HepG2 (cell line): ENCODE measurements around the gene CPLX1.

Experiments
- ATF3 ChIP-seq: sonication (generic); formaldehyde crosslinking; IDR thresholded peaks from 2 replicates; pipeline ENCODE4 v1.4.0; 2020; ENCODE audit warnings: missing genetic modification reagents
- CTCF ChIP-seq: sonication (generic); formaldehyde crosslinking; IDR thresholded peaks from 2 replicates; pipeline ENCODE4 v1.5.0; 2020; ENCODE audit warnings: mild to moderate bottlenecking, missing genetic modification reagents, moderate library complexity
- IRF1 ChIP-seq: sonication (generic); formaldehyde crosslinking; IDR thresholded peaks from 2 replicates; pipeline ENCODE4 v1.4.0; 2020; ENCODE audit warnings: low read depth, mild to moderate bottlenecking, missing genetic modification reagents
- JUND ChIP-seq: sonication (generic); formaldehyde crosslinking; IDR thresholded peaks from 2 replicates; pipeline ENCODE4 v1.8.0; 2022; ENCODE audit warnings: mild to moderate bottlenecking, missing genetic modification reagents
- MTF2 ChIP-seq: sonication (generic); formaldehyde crosslinking; IDR thresholded peaks from 2 replicates; pipeline ENCODE4 v1.5.0; 2020; ENCODE audit warnings: missing genetic modification reagents, borderline replicate concordance
- MYC ChIP-seq: sonication (generic); formaldehyde crosslinking; IDR thresholded peaks from 2 replicates; pipeline ENCODE4 v1.9.0; 2021; ENCODE audit warnings: missing genetic modification reagents, borderline replicate concordance
- TRIM22 ChIP-seq: fragments of 450-650 bp; IDR thresholded peaks from 2 replicates; pipeline ENCODE4 v1.6.1; 2017
- XRCC5 ChIP-seq: fragments of 200-400 bp; formaldehyde crosslinking; optimal IDR thresholded peaks from 2 replicates; pipeline ENCODE3; 2017; ENCODE audit warnings: mild to moderate bottlenecking, low read length
- ZNF34 ChIP-seq: sonication (generic); formaldehyde crosslinking; IDR thresholded peaks from 2 replicates; pipeline ENCODE4 v1.4.0; 2020; ENCODE audit warnings: mild to moderate bottlenecking, missing genetic modification reagents, borderline replicate concordance

GRCh38 chr4:797066-797465 lies 28.9 kb downstream of the CPLX1 start:
- TF ChIP-seq MTF2: no peak
- no peak for TF ChIP-seq ATF3 (CRISPR knock-in tag)
- TF ChIP-seq JUND (CRISPR knock-in tag): no peak
- TF ChIP-seq XRCC5: no peak
- no peak for TF ChIP-seq ZNF34 (CRISPR knock-in tag)
- TF ChIP-seq MYC (CRISPR knock-in tag): no peak
- TF ChIP-seq CTCF: no peak
- no peak for TF ChIP-seq TRIM22
- TF ChIP-seq IRF1 (CRISPR knock-in tag): no peak
